ENCODE measurements around the gene AXL. TPM values are rescaled to one million over a fixed set of nuclear protein-coding genes. Genes with fewer than 3 reads are reported as not detected.

AXL gene
- total RNA-seq, 4 donors from 2014 or later = 65.8 to 141 (median 78.7) TPM

DNA sequence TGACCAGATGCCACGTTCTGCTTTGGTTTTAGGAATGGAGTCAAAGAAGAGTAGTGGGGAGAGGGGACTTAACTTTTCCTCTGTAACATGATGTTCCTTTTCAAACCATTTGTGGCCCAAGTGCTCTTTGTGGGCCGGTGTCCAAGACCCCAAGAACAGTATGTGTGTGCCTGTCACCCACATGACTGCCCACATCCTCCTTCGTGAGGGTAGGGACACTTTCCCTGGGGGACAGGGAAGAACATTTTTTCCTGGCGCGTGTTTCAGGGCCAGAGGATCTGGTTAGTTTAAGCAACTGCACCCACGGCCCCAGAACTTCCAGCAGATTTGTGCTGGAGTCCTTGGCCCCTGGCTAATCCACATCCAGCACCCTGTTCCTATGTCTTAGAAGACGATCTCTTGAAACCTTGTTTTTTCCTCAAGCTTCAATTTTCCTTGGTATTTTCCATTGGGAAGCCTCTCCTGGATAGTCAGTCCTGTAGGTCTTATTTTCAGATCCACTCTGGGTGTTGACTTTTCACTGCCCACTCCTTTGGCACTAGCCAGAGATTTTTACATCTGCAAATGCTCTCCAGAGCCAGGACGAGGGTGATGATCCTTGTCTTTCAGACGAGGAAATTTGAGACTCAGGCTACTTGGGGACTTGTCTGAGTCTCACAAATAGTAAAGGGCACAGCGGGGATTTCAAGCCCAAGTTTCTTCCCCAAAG is 80.2 kb downstream of the AXL start:
- TF ChIP-seq, protein P1, sequence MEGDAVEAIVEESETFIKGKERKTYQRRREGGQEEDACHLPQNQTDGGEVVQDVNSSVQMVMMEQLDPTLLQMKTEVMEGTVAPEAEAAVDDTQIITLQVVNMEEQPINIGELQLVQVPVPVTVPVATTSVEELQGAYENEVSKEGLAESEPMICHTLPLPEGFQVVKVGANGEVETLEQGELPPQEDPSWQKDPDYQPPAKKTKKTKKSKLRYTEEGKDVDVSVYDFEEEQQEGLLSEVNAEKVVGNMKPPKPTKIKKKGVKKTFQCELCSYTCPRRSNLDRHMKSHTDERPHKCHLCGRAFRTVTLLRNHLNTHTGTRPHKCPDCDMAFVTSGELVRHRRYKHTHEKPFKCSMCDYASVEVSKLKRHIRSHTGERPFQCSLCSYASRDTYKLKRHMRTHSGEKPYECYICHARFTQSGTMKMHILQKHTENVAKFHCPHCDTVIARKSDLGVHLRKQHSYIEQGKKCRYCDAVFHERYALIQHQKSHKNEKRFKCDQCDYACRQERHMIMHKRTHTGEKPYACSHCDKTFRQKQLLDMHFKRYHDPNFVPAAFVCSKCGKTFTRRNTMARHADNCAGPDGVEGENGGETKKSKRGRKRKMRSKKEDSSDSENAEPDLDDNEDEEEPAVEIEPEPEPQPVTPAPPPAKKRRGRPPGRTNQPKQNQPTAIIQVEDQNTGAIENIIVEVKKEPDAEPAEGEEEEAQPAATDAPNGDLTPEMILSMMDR (IDR thresholded peaks at IDR 0.05) = no peak
- DNase-seq (ENCODE audit: low spot score) = peak; percentile 22
- no peak for ATAC-seq (ENCODE audit: low FRiP score)

DNA sequence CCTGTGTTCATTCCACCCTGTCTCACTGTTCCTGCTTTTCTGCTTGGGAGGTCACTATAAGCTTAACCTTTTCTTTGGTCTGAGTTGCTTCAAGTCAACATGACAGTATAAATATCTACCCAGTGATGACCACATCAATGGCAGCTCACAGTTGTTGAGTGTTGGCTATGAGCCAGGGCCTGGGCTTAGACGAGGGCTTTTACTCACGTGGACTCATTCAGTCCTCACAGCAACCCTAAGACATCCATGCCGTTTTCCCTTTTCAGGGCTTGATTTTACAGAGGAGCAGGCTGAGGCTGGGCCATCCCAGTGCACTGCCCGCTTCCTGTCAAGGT is 80.7 kb downstream of the AXL start:
- DNase-seq (ENCODE audit: low spot score) (peak; percentile 36), ATAC-seq (ENCODE audit: low FRiP score) (no peak)
- TF ChIP-seq, protein P1 (IDR thresholded peaks at IDR 0.05) = no peak

DNA sequence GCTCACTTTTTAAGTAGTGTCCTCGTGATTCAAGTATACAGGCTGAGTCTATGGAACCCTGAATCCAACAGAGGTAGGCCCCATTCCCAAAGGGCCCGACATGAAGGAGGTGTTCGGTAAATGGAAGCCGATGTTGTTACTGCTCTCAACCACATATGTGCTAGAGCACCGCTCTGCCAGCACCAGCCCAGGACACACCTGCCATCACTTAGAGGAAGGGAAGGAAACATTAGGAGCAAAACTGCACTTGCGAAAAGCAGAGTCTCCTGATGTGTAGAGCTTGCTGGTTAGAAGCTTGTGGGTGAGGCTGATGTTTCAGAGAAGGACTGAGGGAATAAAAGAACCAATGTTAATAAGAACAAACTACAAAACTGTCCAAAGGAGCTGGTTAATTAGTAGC is 81.5 kb downstream of the AXL start:
- ATAC-seq (ENCODE audit: low FRiP score) (no peak), DNase-seq (ENCODE audit: low spot score) (peak; percentile 5)
- TF ChIP-seq, protein P1 (IDR thresholded peaks at IDR 0.05) = no peak

DNA sequence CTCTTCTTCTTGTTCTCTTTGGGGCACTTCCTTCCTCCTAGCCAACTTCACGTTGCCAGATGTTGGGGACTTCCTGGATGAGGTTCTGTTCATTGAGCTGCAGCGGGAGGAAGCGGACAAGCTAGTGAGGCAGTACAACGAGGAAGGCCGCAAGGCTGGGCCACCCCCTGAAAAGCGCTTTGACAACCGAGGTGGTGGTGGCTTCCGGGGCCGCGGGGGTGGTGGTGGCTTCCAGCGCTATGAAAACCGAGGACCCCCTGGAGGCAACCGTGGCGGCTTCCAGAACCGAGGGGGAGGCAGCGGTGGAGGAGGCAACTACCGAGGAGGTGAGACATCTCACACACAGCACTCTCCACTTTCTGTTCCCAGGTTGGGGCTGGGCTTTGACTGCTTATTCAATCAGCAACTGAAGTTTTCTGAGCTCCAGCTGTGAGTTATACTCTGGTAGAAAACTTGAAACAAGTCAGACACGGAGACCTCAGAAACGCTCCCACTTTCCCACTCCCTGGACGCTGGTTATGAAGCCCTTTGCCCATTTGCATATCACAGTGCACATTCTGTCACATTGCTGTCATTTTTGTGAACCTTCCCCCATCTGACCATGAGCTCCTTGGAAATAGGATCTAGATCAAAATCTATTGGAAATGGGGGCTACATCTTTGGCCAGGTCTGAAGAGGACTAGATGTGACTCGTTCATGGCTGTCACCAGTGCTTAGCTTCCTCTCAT is 83.8 kb downstream of the AXL start:
- no peak for DNase-seq (ENCODE audit: low spot score)
- TF ChIP-seq, protein P1 (IDR thresholded peaks at IDR 0.05) = no peak
- no peak for ATAC-seq (ENCODE audit: low FRiP score)

DNA sequence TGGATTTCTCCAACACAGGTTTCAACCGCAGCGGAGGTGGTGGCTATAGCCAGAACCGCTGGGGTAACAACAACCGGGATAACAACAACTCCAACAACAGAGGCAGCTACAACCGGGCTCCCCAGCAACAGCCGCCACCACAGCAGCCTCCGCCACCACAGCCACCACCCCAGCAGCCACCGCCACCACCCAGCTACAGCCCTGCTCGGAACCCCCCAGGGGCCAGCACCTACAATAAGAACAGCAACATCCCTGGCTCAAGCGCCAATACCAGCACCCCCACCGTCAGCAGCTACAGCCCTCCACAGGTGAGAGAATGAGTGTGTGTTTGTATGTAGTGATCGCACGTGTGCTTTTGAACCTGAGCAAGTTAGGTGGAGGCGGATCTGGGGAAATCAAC is 84.9 kb downstream of the AXL start:
- peak; percentile 14 for DNase-seq (ENCODE audit: low spot score)
- TF ChIP-seq, protein P1 (IDR thresholded peaks at IDR 0.05) = no peak
- ATAC-seq (ENCODE audit: low FRiP score) = no peak

DNA sequence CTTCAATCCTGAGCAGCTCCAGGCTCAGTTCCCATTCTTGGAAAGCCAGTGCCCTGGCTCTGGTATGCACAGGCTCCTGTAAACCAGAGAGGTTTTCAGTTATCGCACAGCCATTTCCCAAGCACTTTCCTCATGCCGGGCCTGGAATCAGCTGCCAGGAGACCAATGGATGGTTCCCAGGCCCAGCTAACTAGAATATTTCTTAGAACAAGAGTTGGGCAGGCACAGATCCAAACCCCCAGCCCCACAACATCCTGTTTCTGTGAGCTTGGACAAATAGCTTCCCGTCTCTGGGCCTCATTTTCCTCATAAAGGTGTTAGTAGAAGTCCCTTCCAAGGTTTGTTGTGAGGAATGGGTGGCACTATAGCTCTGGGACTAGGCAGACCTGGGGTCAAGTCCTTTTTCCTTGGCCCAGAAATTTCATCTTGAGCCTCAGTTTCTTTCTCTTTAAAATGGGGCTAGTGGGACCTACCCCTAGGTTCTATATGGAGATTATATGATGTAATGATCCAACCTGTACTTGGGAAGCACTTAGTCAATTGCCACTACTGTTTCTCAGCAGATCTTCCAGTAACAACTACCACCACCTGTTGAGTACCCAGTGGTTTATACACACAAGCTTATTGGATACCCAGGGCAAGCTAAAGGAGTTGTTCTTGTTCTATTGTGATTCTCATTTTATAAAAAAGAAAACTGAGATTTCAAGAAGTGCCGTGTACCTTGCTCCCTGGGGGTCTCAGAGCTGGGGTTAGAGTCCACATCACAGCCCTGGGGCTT is 85.9 kb downstream of the AXL start:
- TF ChIP-seq, protein P1 (IDR thresholded peaks at IDR 0.05) = no peak
- DNase-seq (ENCODE audit: low spot score) (no peak), ATAC-seq (ENCODE audit: low FRiP score) (no peak)

Data from omental fat pad (tissue), 4 donors.